Testis (tissue), 3 donors: ENCODE data around the gene LUC7L2. TPM values are rescaled to one million over a fixed set of nuclear protein-coding genes. Genes with fewer than 3 reads are reported as not detected.

Experiments
- DNase-seq: peaks from one replicate; pipeline ENCODE4 v3.0.0-alpha.2; 2019
- H3K27ac ChIP-seq, 2 donors: fragments of 200-600 bp; sonication (generic); one replicate each; pipeline ENCODE4 v1.5.1; 2019
- H3K27me3 ChIP-seq: fragments of 200-600 bp; sonication (generic); one replicate; pipeline ENCODE4 v1.5.1; 2019
- H3K36me3 ChIP-seq: fragments of 200-600 bp; sonication (generic); one replicate; pipeline ENCODE4 v1.5.1; 2017; ENCODE audit warnings: low read depth; ENCODE audit errors: missing control alignments
- H3K4me1 ChIP-seq: fragments of 200-600 bp; sonication (generic); one replicate; pipeline ENCODE4 v1.5.1; 2019
- H3K4me3 ChIP-seq, 2 donors: fragments of 200-600 bp; sonication (generic); one replicate each; pipeline ENCODE4 v1.5.1; 2017 to 2019
- H3K9me3 ChIP-seq: fragments of 200-600 bp; sonication (generic); one replicate; pipeline ENCODE4 v1.5.1; 2017
- CTCF ChIP-seq, 3 experiments: fragments of 450-650 bp in 2 of 3; fragments of 200-600 bp in 1 of 3; sonication (generic) in 1 of 3; IDR thresholded peaks; one replicate each; pipeline ENCODE4 v1.5.1; 2016 to 2019; ENCODE audit warnings: antibody characterized with exemption in 3 of 3, mild to moderate bottlenecking in 2 of 3, moderate library complexity in 1 of 3
- POLR2A ChIP-seq: fragments of 450-650 bp; IDR thresholded peaks from one replicate; pipeline ENCODE4 v1.6.1; 2017; ENCODE audit warnings: antibody characterized with exemption, mild to moderate bottlenecking, moderate library complexity
- WGBS, 2 donors: methylation state at CpG; one replicate each; pipeline ENCODE4 v1.1.5; 2018; 5-methylcytosine and 5-hydroxymethylcytosine counted together
- intact Hi-C: fragments of 100-400 bp; cut with DNase I; formaldehyde crosslinking; loops from one replicate; pipeline ENCODE4 v1.15.1; 2023; ENCODE audit warnings: low total_unique reads
- polyA plus RNA-seq: library from polyadenylated mRNA; stranded (reverse); fragments of 350-450 nt; fragmentation: Illumina TruSeq; extraction: RNeasy Lipid Tissue Mini Kit (QIAGEN cat#74804); gene quantifications from one replicate; pipeline ENCODE4 v1.2.3, GENCODE V29; 2014; ENCODE audit warnings: low read depth, low replicate concordance; ENCODE audit not compliant: insufficient read depth
- total RNA-seq, 2 donors: library from RNA; depleted of rRNA; stranded (reverse); fragments of >200 nt; gene quantifications; one replicate each; pipeline ENCODE4 v1.2.3, GENCODE V29; 2016

LUC7L2 gene
- total and polyA plus RNA-seq, 3 donors from 2014 or later: 73.2 to 136 (median 109) TPM

- Histone ChIP-seq H3K27me3 (no peaks in the 10 kb centered on the region), H3K27ac (no peak overlapping the region), H3K4me3 (no peak overlapping the region), H3K36me3 (no peaks in the 10 kb centered on the region), H3K9me3 (no peaks in the 10 kb centered on the region), H3K4me1 (peaks cover 9% of the 10 kb centered on the region)
- TF ChIP-seq POLR2A (no peak), CTCF (IDR thresholded peaks at IDR 0.05) (no peak)
- intact Hi-C loops: no loop called here
- 95 to 98% methylated on average over 2 of the region's 2 CpGs for WGBS, 2 donors
- no peak for DNase-seq
Observed at GRCh38 chr7:139389774-139390173, 30.1 kb downstream of the LUC7L2 start.

- 89 to 96% methylated on average over 1 of the region's 1 CpG for WGBS, 2 donors
- Histone ChIP-seq H3K4me1 (peaks cover 10% of the 10 kb centered on the region), H3K9me3 (no peaks in the 10 kb centered on the region), H3K36me3 (no peaks in the 10 kb centered on the region), H3K27me3 (no peaks in the 10 kb centered on the region), H3K4me3 (no peak overlapping the region), H3K27ac (no peak overlapping the region)
- TF ChIP-seq CTCF (IDR thresholded peaks at IDR 0.05) (no peak), POLR2A (no peak)
- intact Hi-C loops: no loop called here
- DNase-seq: no peak
Observed at GRCh38 chr7:139393621-139394211, 34.0 kb downstream of the LUC7L2 start.

DNA sequence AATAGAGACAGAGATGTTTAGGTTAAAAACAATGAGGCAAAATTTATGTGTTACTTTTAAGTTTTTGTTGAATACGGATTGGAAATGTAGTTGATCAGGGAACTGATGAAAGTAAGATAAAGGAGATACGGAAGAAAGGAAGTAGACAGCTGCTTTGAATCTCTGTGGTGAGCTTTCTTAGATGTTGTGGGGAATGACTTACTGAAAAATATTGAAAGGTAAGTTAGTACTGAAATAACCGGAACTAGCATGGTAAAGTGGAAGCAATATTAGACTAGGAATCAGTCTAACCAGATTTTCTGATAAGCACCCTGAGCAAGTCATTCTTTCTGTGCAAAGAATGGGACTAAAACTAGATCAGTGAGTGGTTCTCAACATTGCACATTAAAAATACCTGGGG lies 34.8 kb downstream of the LUC7L2 start:
- TF ChIP-seq POLR2A (no peak), CTCF (IDR thresholded peaks at IDR 0.05) (no peak)
- H3K4me3 ChIP-seq: no peak overlapping the region
- no peaks in the 10 kb centered on the region for H3K9me3 ChIP-seq
- WGBS, 2 donors: 72 to 74% methylated on average over 3 of the region's 3 CpGs
- no peak overlapping the region for H3K27ac ChIP-seq
- H3K36me3 ChIP-seq: no peaks in the 10 kb centered on the region
- no peaks in the 10 kb centered on the region for H3K27me3 ChIP-seq
- no peak for DNase-seq
- intact Hi-C loops: no loop called here
- H3K4me1 ChIP-seq: peaks cover 10% of the 10 kb centered on the region

DNA sequence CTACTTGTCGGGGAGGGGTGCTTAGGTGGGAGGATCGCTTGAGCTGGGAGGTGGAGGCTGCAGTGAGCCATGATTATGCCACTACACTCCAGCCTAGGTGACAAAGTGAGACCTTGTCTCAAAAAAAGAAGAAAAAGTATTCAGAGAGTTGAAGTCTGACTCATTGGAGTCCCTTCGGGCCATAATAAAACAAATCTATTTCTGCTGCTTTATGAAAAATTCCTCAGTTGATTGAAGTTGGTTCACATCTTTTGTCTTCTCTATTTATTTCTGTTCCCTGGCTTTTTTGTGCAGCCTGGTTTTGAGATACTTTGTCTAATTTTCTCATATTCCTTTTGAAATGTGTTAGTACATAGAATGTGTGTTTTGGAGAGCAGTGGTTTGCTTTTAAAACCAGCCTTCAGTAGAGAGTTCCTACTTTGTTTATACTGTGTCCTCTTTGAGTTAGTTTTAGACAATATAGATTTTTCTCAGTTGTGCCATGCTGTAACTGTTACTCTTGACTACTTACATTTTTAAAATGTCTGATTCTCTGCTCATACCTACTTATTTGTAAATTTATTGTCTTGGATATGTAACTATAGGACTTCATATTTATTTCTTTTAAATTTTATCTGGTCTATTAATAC lies 36.7 kb downstream of the LUC7L2 start:
- intact Hi-C loops: no loop called here
- Histone ChIP-seq H3K36me3 (no peaks in the 10 kb centered on the region), H3K4me3 (no peak overlapping the region), H3K4me1 (peaks cover 10% of the 10 kb centered on the region), H3K27me3 (no peaks in the 10 kb centered on the region), H3K9me3 (no peaks in the 10 kb centered on the region), H3K27ac (no peak overlapping the region)
- TF ChIP-seq POLR2A (no peak), CTCF (IDR thresholded peaks at IDR 0.05) (no peak)
- no peak for DNase-seq
- WGBS, 2 donors: 89 to 95% methylated on average over 3 of the region's 3 CpGs

DNA sequence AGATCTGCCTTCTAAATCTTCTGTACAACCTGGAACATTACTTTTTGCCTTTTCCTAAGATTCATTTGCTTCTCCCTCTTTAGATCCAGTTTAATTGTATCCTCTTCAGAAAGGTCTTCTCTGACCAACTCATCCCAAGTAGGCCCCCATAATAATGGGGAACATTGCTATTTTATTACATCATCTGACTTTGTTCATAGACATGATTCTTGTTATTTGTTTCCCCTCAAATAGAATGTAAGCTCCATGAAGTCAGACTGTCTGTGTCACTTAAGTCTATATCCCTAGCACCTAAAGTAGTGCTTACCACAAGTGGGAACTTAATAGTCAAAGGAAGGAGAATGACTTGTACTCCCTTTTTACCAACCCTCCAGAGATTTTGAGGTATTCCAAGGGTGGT lies 37.5 kb downstream of the LUC7L2 start:
- DNase-seq: no peak
- no peak overlapping the region for H3K27ac ChIP-seq
- TF ChIP-seq POLR2A: no peak
- no peak for TF ChIP-seq CTCF (IDR thresholded peaks at IDR 0.05)
- H3K4me1 ChIP-seq: peaks cover 10% of the 10 kb centered on the region
- intact Hi-C loops: no loop called here
- no peaks in the 10 kb centered on the region for H3K27me3 ChIP-seq
- no peak overlapping the region for H3K4me3 ChIP-seq
- no peaks in the 10 kb centered on the region for H3K9me3 ChIP-seq
- no peaks in the 10 kb centered on the region for H3K36me3 ChIP-seq
